Peyer's patch (tissue), 4 donors: ENCODE measurements around the gene KIF11. TPM values are rescaled to one million over a fixed set of nuclear protein-coding genes. Genes with fewer than 3 reads are reported as not detected.
"Not testable (repeated sequence)": the region's sequence is repeated elsewhere in the genome, so short reads cannot be mapped to it uniquely, and the experiment has no call there.

Experiments
- DNase-seq, 3 donors: peaks; one replicate each; pipeline ENCODE4 v3.0.0-alpha.2; 2017 to 2019
- H3K27ac ChIP-seq, 4 donors: fragments of 200-600 bp; sonication (generic); one replicate each; pipeline ENCODE4 v1.5.1; 2016 to 2019
- H3K27me3 ChIP-seq, 2 donors: fragments of 200-600 bp; sonication (generic); one replicate each; pipeline ENCODE4 v1.5.1; 2019
- H3K36me3 ChIP-seq, 3 donors: fragments of 200-600 bp; sonication (generic); one replicate each; pipeline ENCODE4 v1.5.1; 2016 to 2019
- H3K4me1 ChIP-seq, 4 donors: fragments of 200-600 bp; sonication (generic); one replicate each; pipeline ENCODE4 v1.5.1; 2016 to 2019
- H3K4me3 ChIP-seq, 4 donors: fragments of 200-600 bp; sonication (generic); 1 replicate in 3 of 4; 2 replicates in 1 of 4; pipeline ENCODE4 v1.5.1; 2016 to 2019; ENCODE audit warnings: mild to moderate bottlenecking in 1 of 4
- H3K9me3 ChIP-seq, 4 donors: fragments of 200-600 bp; sonication (generic); one replicate each; pipeline ENCODE4 v1.5.1; 2016 to 2019; ENCODE audit warnings: mild to moderate bottlenecking in 1 of 4
- POLR2A ChIP-seq, 2 donors: fragments of 450-650 bp; IDR thresholded peaks; one replicate each; pipeline ENCODE4 v1.5.1; 2017; ENCODE audit warnings: antibody characterized with exemption in 2 of 2, mild to moderate bottlenecking in 2 of 2, moderate library complexity in 2 of 2
- total RNA-seq, 4 donors: library from RNA; depleted of rRNA; stranded (reverse); fragments of >200 nt; gene quantifications; one replicate each; pipeline ENCODE4 v1.1.0, GENCODE V29; 2016
- TF ChIP-seq, protein P1 (sequence below), 6 experiments: fragments of 450-650 bp in 4 of 6; fragments of 200-600 bp in 2 of 6; sonication (generic) in 1 of 6; IDR thresholded peaks; one replicate each; pipeline ENCODE4 v1.5.1; 2017 to 2019; ENCODE audit warnings: antibody characterized with exemption in 6 of 6, mild to moderate bottlenecking in 3 of 6, moderate library complexity in 1 of 6

Gene KIF11
- total RNA-seq, 4 donors from 2014 or later = 1.4 to 5.1 (median 3.4) TPM

DNA sequence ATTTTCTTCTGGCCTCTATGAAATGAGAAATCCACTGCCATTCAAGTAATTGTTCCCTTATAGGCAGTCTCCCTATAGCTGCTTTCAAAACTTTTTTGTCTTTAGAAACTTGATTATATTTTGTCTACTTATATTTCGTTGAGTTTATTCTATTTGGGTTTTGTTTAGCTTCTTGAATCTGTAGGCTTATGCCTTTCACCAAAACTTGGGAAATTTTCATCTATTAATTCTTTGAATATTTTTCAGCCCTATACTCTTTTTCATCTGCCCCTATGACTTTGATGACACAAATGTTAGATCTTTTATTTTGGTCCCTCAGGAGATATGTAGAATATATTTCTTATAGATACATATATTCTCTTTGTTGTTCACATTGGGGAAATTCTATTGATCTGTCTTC, 48.6 kb downstream of the KIF11 start:
- Histone ChIP-seq H3K36me3 (no peaks in the 10 kb centered on the region), H3K4me1 (no peaks in the 10 kb centered on the region), H3K9me3 (no peaks in the 10 kb centered on the region), H3K4me3 (no peak overlapping the region), H3K27ac (no peak overlapping the region), H3K27me3 (no peaks in the 10 kb centered on the region)
- no peak for DNase-seq
- TF ChIP-seq, protein P1, sequence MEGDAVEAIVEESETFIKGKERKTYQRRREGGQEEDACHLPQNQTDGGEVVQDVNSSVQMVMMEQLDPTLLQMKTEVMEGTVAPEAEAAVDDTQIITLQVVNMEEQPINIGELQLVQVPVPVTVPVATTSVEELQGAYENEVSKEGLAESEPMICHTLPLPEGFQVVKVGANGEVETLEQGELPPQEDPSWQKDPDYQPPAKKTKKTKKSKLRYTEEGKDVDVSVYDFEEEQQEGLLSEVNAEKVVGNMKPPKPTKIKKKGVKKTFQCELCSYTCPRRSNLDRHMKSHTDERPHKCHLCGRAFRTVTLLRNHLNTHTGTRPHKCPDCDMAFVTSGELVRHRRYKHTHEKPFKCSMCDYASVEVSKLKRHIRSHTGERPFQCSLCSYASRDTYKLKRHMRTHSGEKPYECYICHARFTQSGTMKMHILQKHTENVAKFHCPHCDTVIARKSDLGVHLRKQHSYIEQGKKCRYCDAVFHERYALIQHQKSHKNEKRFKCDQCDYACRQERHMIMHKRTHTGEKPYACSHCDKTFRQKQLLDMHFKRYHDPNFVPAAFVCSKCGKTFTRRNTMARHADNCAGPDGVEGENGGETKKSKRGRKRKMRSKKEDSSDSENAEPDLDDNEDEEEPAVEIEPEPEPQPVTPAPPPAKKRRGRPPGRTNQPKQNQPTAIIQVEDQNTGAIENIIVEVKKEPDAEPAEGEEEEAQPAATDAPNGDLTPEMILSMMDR (IDR thresholded peaks at IDR 0.05) = no peak

DNA sequence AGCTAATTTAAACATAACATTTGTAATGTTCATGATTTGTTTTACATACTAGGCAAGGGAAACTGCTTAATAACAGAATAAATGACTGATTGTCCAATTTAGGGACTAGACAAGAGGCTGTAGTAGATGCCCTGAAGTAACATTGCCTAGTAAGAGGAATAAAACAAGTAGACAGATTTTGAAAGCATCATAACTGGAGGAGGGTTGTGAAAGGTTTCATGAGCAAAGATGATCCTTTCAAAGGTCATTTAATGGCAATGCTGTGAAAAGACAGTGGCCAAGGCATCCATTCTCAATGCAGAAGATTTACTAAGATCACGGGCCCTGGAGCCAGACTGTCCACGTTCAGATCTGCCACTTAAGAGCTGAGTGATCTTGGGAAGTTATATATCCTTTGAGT, 52.0 kb downstream of the KIF11 start:
- Histone ChIP-seq H3K9me3 (no peaks in the 10 kb centered on the region), H3K27me3 (no peaks in the 10 kb centered on the region), H3K36me3 (no peaks in the 10 kb centered on the region), H3K4me1 (no peaks in the 10 kb centered on the region), H3K27ac (no peak overlapping the region), H3K4me3 (no peak overlapping the region)
- TF ChIP-seq, protein P1 (IDR thresholded peaks at IDR 0.05) = no peak
- TF ChIP-seq POLR2A (IDR thresholded peaks at IDR 0.05) = no peak
- DNase-seq = no peak

DNA sequence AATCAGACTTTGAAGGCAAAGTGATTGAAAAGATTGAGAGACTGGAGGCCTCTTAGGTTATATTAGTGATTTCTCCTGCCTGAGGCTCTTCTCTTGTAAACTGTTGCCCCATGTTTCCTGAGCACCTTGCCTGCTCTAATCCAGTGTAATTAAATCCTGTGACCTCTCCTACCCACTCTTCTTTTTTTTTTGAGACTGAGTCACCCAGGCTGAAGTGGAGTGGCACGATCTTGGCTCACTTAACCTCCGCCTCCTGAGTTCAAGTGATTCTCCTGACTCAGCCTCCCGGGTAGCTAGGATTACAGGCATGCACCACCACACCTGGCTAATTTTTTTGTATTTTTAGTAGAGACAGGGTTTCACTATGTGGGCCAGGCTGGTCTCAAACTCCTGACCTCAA, 57.9 kb downstream of the KIF11 start:
- not testable (repeated sequence) for H3K4me1 ChIP-seq, H3K27me3 ChIP-seq, H3K27ac ChIP-seq

DNA sequence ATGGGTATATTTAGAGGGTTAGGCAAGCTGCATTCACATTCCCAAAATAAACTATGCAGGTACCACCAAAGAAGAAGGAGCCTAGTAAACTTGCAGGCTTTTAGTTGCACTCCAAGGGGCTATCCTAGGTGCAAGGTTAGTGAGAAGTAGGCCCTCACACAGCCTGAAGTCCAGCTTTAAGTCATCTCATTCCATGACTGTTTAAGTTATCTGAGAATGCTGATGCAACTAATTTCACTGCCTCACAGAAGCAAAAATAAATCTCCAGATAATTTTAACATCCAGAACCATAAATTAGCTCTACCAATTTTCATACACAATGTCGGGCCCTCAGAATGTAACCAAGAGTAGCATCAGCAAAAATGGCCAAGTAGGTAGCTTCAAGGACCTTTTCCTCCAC, 62.5 kb downstream of the KIF11 start:
- no peaks in the 10 kb centered on the region for H3K4me1 ChIP-seq

More for the DNA sequence above, 57.9 kb downstream of the KIF11 start:
- not testable (repeated sequence) for H3K4me3 ChIP-seq, H3K36me3 ChIP-seq, H3K9me3 ChIP-seq, DNase-seq

DNA sequence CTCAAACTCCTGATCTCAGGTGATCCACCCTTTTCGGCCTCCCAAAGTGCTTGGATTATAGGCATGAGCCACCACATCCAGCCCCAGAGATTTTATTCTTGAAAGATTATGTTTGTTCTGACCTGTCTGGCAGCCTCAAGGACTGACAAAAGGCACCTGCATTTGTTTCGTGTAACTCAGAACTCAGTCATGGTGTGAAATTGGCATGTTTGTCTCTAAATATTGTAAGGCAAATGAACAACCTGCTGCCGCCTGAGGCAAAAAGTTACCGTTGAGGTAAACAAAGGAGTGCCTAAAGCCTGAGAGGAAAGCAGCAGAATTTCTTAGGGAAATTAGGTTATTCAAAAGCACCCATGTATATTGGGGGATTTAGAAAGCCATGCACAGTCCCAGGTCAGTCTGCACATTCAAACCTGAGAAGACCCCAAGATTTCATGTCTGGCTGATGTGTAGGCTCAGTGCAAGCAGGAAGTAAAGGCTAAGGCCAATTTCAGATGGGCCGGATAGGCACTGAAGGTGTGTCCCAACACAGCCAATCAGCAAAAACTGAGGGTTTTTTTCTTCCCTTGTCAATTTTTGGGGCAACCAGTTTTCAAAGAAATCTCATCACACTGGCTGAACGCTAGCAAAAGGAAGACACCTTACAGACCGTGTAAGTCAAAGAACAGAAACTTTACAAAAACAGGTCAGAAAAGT, 63.5 kb downstream of the KIF11 start:
- TF ChIP-seq, protein P1 (IDR thresholded peaks at IDR 0.05) = no peak
- TF ChIP-seq POLR2A (IDR thresholded peaks at IDR 0.05) = no peak
- H3K4me3 ChIP-seq = no peak overlapping the region
- H3K4me1 ChIP-seq = no peaks in the 10 kb centered on the region
- H3K27ac ChIP-seq = no peak overlapping the region
- H3K27me3 ChIP-seq = no peaks in the 10 kb centered on the region
- no peak for DNase-seq
- H3K36me3 ChIP-seq = no peaks in the 10 kb centered on the region
- H3K9me3 ChIP-seq = no peaks in the 10 kb centered on the region

More for the DNA sequence above, 62.5 kb downstream of the KIF11 start:
- H3K36me3 ChIP-seq = no peaks in the 10 kb centered on the region
- H3K27ac ChIP-seq = no peak overlapping the region
- no peak overlapping the region for H3K4me3 ChIP-seq
- TF ChIP-seq, protein P1 (IDR thresholded peaks at IDR 0.05) = no peak
- TF ChIP-seq POLR2A (IDR thresholded peaks at IDR 0.05) = no peak
- no peaks in the 10 kb centered on the region for H3K27me3 ChIP-seq
- no peak for DNase-seq
- no peaks in the 10 kb centered on the region for H3K9me3 ChIP-seq

DNA sequence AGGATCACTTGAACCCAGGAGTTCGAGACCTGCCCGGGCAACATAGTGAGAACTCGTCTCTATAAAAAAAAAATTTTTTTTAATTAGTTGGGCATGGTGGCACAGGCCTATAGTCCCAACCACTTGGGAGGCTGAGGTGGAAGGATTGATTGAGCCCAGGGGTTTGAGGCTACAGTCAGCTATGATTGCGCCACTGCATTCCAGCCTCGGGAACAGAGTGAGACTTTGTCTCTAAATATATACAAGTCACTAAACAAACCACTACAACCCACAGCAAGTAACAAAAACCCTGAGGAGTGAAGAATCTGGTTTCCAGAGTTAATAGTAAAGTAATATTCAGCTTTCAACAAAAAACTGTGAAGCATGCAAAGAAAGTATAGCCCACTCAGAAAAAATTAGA, 64.1 kb downstream of the KIF11 start:
- H3K4me3 ChIP-seq = no peak overlapping the region
- no peak for DNase-seq
- TF ChIP-seq, protein P1 (IDR thresholded peaks at IDR 0.05) = no peak
- TF ChIP-seq POLR2A (IDR thresholded peaks at IDR 0.05) = no peak
- H3K36me3 ChIP-seq = no peaks in the 10 kb centered on the region
- H3K9me3 ChIP-seq = no peaks in the 10 kb centered on the region
- H3K27ac ChIP-seq = no peak overlapping the region
- no peaks in the 10 kb centered on the region for H3K27me3 ChIP-seq
- H3K4me1 ChIP-seq = no peaks in the 10 kb centered on the region
